GM18498 (cell line): ENCODE results near the gene MBTD1.

Source experiments
- ATAC-seq: cut with Tn5 transposase; IDR thresholded peaks from one replicate; pipeline ENCODE4 v1.9.1; 2021; ENCODE audit warnings: mild to moderate bottlenecking, moderate library complexity; ENCODE audit not compliant: unreplicated experiment

The MBTD1 gene

DNA sequence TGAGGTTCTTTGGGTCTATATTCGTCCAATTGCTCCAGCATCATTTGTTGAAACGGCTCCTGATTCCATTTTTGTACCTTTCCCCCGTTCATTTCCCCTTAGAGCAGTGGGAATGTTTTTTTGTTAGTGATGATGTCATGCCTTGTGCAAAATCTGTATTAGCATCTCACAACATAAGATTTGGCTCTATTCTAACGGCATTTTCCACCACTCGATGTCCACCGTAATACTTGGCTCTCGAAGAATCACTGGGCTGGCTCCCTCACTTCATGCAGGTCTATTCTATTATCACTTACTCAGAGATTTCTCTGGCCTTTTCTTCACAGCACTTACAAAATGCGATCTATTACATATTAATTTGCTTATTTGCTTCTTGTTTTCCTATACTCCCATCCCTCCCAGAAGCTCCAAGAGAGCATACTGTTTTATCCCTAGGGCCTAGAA lies 107.1 kb downstream of the MBTD1 start:
- ATAC-seq = peak; percentile 0

DNA sequence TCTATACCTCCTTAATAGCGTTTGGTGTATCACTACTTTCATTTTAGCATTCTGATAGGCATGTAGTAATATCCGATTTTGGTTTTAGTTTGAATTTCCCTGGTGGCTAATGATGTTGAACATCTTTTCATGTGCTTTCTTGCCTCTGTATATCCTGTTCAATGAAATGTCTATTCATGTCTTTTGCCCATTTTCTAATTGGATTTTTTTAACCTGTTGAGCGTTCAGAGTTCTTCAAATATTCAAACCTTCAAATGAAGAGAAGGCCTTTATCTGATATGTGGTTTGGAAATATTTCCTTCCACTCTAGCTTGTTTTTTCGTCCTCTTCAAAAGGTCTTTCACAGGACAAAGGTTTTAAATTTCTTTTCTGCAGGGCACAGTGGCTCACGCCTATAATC lies 108.9 kb downstream of the MBTD1 start:
- ATAC-seq = no peak

DNA sequence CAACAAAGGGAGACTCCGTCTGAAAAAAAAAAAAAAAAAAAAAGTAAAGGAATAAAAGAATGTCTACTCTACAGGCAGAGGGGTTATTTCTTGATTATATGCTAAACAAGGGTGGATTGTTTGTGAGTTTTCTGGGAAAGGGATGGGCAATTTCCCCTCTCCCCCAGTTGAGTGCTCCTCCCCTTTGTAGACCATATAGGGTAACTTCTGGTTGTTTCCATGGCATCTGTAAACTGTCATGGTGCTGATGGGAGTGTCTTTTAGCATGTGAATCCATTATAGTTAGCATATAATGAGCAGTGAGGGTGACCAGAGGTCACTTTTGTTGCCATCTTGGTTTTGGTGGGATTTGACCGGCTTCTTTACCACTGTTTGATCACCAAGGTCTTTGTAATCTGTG lies 110.7 kb downstream of the MBTD1 start:
- no peak for ATAC-seq

DNA sequence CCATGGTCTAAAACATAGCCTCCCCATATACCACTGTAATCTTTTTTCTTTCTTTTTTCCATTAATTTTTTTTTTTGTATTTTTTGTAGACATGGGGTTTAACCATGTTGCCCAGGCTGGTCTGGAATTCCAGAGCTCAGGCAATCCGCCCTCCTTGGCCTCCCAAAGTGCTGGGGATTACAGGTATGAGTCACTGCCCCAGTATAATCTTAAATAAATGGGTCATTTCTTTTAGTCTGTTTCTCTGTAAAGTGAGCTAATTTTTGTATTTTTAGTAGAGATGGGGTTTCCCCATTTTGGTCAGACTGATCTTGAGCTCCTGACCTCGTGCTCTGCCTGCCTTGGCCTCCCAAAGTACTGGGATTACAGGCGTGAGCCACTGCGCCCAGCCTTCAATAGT lies 112.2 kb downstream of the MBTD1 start:
- ATAC-seq = no peak

DNA sequence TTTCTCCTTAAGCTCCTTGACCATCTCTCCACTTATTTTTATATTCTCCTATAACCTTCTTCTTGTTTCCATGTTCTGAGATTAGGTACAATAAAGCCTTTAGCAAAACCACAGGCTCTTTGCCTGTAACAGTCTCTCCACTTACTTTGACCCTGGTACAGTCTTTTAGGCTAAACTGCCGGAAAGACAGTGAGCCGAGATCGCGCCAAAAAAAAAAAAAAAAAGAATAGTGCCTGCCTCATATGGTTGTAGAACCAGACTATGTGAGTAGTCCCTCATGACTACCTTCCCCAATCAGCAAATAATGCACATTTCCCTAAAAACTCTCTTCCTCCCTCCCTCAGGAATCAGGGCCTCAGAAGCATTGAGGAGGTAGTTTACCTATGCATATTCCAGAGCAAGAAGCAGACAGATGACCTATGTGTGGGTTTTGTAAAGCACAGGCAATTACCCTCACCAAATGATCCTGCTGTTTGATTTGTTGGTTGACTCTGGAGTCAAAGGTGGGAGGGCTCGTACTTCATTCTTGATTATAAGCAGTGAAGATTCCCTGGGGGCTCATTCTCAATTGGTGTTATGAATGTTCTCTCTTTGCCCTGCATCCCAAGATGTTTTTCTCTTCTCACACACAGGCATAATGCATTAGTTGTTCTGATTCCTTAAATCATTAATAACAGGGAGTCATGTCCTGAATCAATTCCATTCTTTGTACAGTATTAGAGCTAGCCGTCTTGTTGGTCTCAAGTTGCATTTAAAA lies 115.4 kb downstream of the MBTD1 start:
- no peak for ATAC-seq

DNA sequence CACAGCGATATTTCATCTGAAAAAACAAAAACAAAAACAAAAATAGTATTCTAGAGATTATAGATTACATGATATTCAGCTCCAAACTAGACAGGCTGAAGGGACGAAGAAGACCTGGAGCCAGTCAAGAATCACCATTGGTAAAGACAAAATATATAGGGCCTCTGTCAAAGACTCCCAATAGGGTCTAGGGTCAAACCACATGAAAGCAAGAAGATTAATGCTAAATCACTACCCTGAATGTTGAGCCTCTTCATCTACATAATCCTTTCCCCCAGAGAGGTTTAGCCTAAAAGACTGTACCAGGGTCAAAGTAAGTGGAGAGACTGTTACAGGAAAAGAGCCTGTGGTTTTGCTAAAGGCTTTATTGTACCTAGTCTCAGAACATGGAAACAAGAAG lies 117.3 kb downstream of the MBTD1 start:
- ATAC-seq = no peak

DNA sequence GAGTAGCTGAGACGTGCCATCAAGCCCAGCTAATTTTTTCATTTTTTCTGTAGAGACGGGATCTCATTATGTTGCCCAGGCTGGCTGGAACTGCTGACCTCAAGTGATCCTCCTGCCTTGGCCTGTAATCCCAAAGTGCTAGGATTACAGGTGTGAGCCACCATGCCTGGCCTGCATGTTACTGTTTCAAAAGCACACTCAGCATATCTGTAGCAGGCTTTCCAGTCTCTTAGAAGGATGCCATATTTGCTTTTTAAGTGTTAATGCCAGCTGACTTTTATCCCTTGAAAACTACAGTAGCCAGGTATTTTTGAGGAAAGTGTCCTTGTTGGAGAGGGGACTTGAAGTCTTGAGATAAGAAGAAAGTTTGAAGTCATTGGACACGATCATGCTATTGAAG lies 123.9 kb downstream of the MBTD1 start:
- ATAC-seq = no peak

DNA sequence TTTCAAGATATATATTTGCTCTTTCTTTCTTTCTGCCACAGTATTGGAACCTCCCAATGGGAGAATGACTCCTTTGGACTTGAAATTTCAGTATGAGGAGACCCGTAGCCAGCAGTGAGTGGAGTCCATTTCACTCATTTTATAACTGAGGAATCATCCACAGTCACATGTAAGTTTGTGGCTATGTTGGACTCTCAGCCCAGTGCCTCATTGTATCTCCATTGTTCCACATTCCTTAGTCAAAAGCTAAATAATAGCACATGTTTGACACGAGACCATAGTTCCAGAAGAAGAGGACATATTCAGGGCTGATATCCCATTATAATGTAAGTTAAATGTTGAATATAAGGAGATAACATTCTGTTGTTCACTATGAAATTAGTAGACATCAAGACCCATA lies 126.5 kb downstream of the MBTD1 start:
- ATAC-seq = no peak

DNA sequence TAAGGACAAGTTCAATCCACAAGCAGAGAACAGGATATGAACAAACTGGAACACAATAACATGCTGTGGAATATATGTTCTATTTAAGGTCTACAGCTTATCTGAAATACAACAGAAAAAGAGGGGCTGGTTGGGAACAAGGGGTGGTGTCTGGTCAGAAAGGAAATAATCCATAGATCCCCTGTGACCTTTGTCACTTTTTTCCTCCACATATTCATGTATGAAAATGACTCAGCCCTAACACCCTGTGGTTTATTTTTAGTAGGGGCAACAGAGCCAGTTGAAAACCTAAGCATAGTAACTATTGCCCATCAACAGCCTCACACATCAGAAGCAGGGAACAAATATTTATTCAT lies 126.9 kb downstream of the MBTD1 start:
- peak; percentile 66 for ATAC-seq

DNA sequence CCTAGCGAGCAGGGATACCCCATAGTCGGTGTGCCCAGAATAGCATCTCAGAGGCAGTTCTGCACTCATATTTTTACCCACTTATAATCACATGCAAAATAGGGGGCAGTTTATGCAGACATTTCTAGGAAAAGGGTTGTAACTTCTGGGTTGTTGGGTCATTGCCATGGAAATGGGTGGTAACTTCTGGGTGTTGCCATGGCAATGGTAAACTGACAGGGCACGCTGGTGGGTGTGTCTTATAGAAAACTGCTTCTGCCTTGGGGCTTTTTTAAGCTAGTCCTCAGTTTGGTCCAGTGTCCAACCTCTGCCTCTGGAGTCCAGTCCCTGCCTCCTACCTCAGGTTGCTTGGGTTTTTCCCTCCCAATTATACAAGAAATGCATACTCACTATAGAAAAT lies 131.8 kb downstream of the MBTD1 start:
- ATAC-seq = no peak
